Bronchial epithelial cell (primary cell): ENCODE data around the gene PLEKHG4. TPM values are rescaled to one million over a fixed set of nuclear protein-coding genes. Genes with fewer than 3 reads are reported as not detected.

Experiments
- DNase-seq: peaks from one replicate; pipeline ENCODE4 v3.0.0-alpha.2; 2010; ENCODE audit warnings: low read depth
- FAIRE-seq: peaks from 2 replicates; lab custom pipeline; 2011; peaks lifted over from hg19 to GRCh38; lab: Jason Lieb, UNC
- H3K27me3 ChIP-seq: 2 replicates; pipeline ENCODE4 v1.5.1; 2011; ENCODE audit warnings: low read length; ENCODE audit not compliant: control insufficient read depth, insufficient read depth
- H3K36me3 ChIP-seq: 2 replicates; pipeline ENCODE4 v1.5.1; 2011; ENCODE audit warnings: low read length; ENCODE audit not compliant: control insufficient read depth, insufficient read depth
- H3K4me3 ChIP-seq: 2 replicates; pipeline ENCODE4 v1.5.1; 2011; ENCODE audit warnings: mild to moderate bottlenecking, low read depth, low read length, control low read depth
- CTCF ChIP-seq: IDR thresholded peaks from 2 replicates; pipeline ENCODE4 v1.5.1; 2011; ENCODE audit warnings: mild to moderate bottlenecking, moderate library complexity, low read length, control low read depth, inconsistent platforms; ENCODE audit not compliant: insufficient read depth, severe bottlenecking
- total RNA-seq: library from RNA; depleted of rRNA; stranded (reverse); fragments of >200 nt; gene quantifications from 2 replicates; pipeline ENCODE4 v1.2.1, GENCODE V29; 2014

Gene PLEKHG4
- total RNA-seq, 1 donor from 2014 or later: 11.6 TPM

DNA sequence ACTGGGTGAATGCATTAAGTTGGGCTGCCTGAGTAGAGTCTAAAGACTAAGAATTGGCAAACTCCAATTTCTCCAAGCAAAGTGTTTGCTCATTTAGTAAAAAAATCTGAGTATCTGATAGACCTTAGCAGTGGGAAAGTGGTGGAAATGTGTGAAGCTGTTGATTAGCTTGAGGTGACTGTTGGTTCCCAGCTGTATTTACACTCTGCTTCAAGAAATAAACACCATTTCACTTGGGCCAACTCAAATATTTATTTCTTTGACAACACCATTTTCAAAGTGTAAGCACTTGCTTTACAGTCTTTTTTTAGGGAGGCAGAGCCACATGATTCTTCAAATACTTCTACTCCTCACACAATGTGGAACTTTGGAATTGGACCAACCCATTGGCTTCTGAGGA is 38.5 kb downstream of the PLEKHG4 start:
- H3K27me3 ChIP-seq: peaks cover 3% of the 10 kb centered on the region
- no peak for FAIRE-seq
- no peak overlapping the region for H3K4me3 ChIP-seq
- TF ChIP-seq CTCF: no peak
- no peaks in the 10 kb centered on the region for H3K36me3 ChIP-seq
- no peak for DNase-seq

GRCh38 chr16:67326115-67326471 is 46.8 kb downstream of the PLEKHG4 start:
- peaks cover 6% of the 10 kb centered on the region for H3K27me3 ChIP-seq
- no peak for TF ChIP-seq CTCF
- no peak overlapping the region for H3K4me3 ChIP-seq
- no peak for FAIRE-seq
- no peak for DNase-seq
- H3K36me3 ChIP-seq: no peaks in the 10 kb centered on the region

- no peak for FAIRE-seq
- no peak within 1 kb of the TSS for H3K4me3 ChIP-seq
Observed at GRCh38 chr16:67326472-67327309, 47.4 kb downstream of the PLEKHG4 start, which contains the start of the genes KCTD19 and LRRC36. Gene KCTD19, minus strand, starts transcription at chr16:67326741. Its CDS starts 34 bp downstream, at chr16:67326707. Gene LRRC36, plus strand, starts transcription at chr16:67326815. Its CDS starts 48 bp downstream, at chr16:67326863.

GRCh38 chr16:67327743-67328142 is 48.4 kb downstream of the PLEKHG4 start:
- DNase-seq (no peak), FAIRE-seq (no peak)
- Histone ChIP-seq H3K36me3 (no peaks in the 10 kb centered on the region), H3K27me3 (peaks cover 6% of the 10 kb centered on the region), H3K4me3 (no peak overlapping the region)
- TF ChIP-seq CTCF: no peak

More at GRCh38 chr16:67326472-67327309, 47.4 kb downstream of the PLEKHG4 start, which contains the start of the genes KCTD19 and LRRC36:
- H3K27me3 ChIP-seq: peaks cover 6% of the 10 kb centered on the region
- no peak for DNase-seq
- peak; percentile 56 for TF ChIP-seq CTCF
- H3K36me3 ChIP-seq: no peaks in the 10 kb centered on the region

DNA sequence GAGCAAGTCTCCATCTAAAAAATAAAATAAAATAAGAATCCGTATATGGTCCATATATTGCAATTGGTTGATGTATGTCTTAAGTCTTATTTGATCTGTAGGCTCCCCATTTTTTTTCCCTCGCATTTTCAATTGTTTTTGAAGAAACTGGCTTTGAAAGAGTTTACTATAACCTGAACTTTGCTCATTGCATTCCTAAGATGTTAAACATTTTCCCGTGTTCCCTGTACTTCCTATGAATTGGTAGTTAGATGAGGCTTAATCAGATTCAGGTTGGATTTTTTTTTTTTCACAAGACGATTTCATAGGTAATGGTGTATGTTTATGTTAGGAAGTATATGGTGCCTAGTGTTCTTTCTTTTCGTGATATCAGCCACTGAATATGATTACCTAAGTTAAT is 50.6 kb downstream of the PLEKHG4 start:
- peak; percentile 65 for DNase-seq
- FAIRE-seq: no peak
- Histone ChIP-seq H3K36me3 (no peaks in the 10 kb centered on the region), H3K4me3 (no peak overlapping the region), H3K27me3 (peaks cover 4% of the 10 kb centered on the region)
- no peak for TF ChIP-seq CTCF

DNA sequence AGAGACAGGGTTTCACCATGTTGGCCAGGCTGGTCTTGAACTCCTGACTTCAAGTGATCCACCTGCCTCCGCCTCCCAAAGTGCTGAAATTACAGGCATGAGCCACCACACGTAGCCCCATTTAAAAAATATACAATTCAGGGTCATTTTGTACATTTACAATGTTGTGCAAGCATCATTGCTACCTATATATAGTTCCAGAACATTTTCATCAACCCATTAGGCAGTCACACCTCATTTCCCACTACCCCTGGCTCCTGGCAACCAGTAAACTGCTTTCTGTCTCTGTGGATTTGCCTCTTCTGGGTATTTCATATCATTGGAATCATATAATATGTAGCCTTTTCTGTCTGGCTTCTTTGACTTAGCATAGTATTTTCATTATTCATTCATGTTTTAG is 54.0 kb downstream of the PLEKHG4 start:
- DNase-seq (no peak), FAIRE-seq (no peak)
- TF ChIP-seq CTCF: no peak
- no peaks in the 10 kb centered on the region for H3K36me3 ChIP-seq
- H3K27me3 ChIP-seq: no peaks in the 10 kb centered on the region
- no peak overlapping the region for H3K4me3 ChIP-seq
